DMS 273 treated with DMSO at 0.1 percent for 48 hours (cell line): ENCODE measurements around the gene LRP1B.

Experiments used
- DNase-seq: peaks from one replicate; lab custom pipeline; 2025; lab: John Stamatoyannopoulos, UW

LRP1B gene

GRCh38 chr2:141692829-141693228 is 438.0 kb downstream of the LRP1B start:
- DNase-seq, result no peak

- DNase-seq, result no peak
These were observed 454.7 kb downstream of the LRP1B start for GRCh38 chr2:141676139-141676538.

DNA sequence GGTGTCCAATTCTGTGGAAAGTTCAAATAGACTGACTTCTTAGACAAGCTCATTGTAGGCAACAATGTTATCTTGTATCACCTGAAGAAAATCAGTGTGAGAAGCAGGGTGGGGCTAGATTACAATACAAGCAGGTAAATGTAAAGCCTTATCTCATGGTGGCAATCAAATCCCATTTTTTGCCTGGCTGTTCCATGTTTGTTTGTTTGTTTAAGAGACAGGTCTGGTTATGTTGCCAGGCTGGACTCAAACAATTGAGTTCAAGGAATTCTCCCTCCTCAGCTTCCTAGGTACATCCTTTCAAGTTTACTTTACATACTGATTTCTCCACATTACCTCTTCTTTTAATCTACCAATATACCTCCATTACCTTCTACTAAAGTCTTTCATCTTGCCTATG is 464.6 kb downstream of the LRP1B start:
- no peak for DNase-seq

DNA sequence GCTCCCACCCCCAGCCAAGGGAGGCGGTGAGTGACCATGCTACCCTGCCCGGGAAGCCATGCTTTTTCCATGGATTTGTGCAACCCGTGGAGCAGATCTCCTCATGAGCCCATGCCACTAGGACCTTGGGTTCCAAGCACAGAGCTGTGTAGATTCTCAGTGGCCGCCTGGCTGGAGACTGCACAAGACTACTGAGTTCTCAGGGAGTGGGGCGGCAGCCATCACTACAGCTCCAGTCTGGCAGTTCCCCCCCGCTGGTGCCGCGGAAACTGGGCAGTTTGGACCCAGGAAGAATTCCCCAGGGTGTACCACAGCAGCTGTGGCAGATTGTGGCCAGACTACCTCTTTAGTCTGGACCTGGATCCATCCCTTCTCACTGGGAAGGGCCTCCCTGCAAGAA is 470.6 kb downstream of the LRP1B start:
- DNase-seq, result no peak

- DNase-seq, result no peak
These were observed 476.5 kb downstream of the LRP1B start for GRCh38 chr2:141654311-141654710.

DNA sequence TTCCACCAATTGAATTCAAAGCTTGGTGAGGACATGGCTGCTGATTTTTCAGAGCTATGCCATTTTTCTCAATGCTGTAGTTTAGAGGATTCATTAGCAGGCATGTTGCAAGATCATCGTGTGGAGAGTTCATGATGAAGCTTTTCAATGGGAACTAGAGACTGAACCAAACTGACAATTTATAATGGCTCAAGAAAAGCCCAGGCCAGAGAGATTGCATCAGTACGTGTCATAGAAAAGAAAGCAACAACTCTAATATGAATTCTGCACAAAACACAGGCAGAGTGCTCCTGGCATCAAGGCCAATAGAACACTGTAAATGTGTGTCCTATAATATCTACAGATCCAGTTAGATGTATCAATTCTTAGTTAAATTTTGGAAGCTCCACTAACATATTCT is 477.6 kb downstream of the LRP1B start:
- DNase-seq, result no peak

- no peak for DNase-seq
These were observed 478.5 kb downstream of the LRP1B start for GRCh38 chr2:141652308-141652707.

DNA sequence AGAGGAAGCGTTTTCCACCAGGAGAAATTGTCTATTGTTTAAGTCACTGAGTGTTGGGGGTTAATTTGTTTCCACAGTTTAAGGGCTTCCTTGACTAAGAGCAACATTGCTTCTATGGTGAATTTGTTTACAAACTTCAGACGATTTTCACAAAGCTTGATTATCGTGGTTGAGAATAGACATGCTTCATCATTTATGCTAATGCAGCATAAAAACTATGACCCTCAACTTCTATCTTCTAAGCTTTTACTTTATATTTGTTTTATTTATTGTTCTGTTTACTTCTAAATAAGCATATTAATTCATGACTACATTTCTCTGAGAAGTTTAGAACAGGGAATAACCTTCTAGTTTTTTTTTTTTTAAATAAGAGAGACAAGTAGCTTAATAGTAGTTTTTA is 483.5 kb downstream of the LRP1B start:
- no peak for DNase-seq

DNA sequence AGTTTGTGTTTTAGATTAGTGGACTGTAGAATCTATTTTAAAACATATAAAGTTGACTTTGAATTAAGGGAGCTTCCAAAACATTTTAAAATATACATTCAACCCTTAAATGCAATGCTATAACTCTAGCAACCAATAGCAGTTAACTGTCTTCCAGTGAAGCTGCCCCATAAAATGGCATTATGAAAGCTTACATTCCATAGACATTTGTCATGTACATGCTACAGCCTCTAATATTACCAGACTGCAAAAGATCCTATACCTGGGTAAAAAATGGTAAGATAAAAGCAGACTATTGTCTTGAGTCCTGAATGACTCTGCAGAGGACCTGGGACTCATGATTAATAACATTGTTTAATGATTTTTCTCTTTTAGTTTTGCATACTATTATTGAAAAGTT is 489.4 kb downstream of the LRP1B start:
- DNase-seq, result no peak

DNA sequence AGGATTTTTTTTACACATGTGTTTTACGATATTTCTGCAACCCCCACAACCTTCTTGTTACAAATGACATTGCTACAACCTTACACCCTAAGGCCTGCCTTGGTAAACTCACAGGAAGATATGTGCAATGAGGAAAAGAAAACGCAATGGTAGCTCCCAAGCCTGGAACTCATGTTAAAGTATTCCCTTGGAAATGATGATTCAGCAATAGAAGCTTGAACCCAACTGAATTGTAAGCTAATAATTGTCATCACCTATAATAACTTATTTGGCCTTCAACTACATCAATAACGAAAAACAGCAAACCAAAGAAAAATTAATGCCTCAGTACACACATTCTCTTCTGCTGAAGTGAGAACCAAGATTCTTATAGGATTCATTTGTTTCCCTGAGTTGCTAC is 491.0 kb downstream of the LRP1B start:
- DNase-seq, result no peak

GRCh38 chr2:141633132-141633531 is 497.7 kb downstream of the LRP1B start:
- no peak for DNase-seq

GRCh38 chr2:141630407-141630930 is 500.3 kb downstream of the LRP1B start:
- peak; percentile 11 for DNase-seq

DNA sequence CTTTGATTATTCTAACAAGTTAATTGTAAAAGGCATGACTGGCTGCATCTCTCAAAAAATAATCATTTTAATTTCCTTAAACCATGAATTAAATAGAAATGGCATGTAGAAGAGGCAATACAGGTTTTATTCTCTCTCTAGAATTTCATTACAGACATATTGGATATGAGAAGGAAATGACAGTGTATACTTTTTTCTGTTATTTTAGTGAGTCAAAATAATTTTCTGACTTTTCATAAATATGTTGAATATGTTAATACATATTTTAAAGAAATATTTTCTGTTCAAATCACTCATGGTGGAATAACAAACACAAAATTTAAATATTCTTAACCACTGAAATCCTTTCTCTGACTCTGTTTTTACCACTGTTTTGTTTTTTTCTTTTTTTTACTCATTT is 510.4 kb downstream of the LRP1B start:
- DNase-seq, result no peak

GRCh38 chr2:141618457-141618856 is 512.4 kb downstream of the LRP1B start:
- DNase-seq, result no peak

- no peak for DNase-seq
These were observed 518.8 kb downstream of the LRP1B start for GRCh38 chr2:141611981-141612380.

DNA sequence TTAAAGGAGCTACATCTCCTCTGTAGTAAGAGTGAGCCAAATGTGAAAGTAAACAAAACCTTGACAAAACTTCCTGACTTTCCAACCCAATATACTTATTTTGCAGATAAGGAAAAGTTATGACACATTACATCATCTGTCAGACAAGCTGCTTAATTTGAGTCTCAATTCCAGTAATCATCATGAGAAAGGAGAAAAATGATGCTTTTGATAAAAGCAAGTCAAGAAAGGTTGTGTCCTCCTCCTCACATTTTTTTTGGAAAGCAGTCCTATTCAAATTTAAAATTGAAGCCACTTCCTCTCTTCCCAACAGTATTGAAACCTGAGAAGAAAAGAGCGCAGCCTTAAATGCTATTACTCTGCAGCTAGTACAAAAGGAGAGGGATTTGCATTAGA is 519.6 kb downstream of the LRP1B start:
- DNase-seq, result no peak

DNA sequence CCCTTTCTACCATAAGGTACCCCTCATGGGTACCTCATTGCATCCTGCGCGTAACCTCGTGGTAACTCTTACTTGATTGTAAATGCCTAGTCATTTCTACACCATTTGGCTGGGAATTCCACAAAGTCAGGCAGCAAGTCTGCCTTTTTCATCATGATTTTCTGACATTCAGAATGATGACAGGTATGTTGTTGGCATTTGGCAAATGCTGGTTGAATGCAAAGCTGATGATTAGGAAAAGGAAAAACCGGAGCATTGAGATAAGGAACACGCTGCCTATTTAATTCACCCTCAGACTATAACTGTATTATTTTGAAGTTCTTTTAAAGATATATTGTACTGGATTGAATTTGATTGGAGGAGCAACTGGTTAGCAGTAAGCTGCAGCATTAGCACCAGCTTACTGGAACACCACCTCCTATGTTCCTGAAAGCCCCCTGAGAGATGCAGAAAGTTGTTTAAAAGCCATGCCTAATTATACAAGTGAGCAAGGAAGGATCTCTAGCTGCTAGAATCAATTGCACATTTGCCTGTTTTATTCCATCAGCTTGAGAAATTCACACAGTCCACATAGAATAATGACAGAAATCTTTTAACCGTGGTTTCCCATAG is 520.1 kb downstream of the LRP1B start:
- no peak for DNase-seq

GRCh38 chr2:141605163-141605562 is 525.7 kb downstream of the LRP1B start:
- DNase-seq, result no peak

DNA sequence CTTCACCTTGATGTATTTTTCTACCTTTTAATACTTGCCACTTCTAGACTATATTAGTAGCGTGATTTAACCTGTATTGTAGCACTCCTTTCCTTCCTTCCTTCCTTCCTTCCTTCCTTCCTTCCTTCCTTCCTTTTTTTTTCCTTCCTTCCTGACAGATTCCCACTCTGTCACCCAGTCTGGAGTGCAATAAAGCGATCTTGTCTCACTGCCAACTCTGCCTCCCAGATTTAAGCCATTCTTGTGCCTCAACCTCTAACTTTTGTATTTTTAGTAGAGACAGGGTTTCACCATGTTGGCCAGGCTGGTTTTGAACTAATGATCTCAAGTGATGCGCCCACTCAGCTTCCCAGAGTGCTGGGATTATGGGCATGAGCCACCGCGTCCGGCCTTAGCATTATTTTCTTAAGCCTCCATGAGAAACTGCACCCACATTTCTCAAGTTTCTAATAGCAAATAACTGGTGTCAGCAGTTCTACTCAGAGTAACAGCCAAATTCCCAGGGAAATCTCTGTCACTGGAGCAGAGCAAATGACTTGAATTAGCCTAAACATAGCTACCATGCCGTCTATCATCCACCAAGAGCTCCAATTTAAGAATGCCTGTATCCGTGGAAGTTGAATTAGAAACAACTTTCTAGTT is 529.2 kb downstream of the LRP1B start:
- no peak for DNase-seq

- DNase-seq, result no peak
These were observed 531.1 kb downstream of the LRP1B start for GRCh38 chr2:141599721-141600120.

DNA sequence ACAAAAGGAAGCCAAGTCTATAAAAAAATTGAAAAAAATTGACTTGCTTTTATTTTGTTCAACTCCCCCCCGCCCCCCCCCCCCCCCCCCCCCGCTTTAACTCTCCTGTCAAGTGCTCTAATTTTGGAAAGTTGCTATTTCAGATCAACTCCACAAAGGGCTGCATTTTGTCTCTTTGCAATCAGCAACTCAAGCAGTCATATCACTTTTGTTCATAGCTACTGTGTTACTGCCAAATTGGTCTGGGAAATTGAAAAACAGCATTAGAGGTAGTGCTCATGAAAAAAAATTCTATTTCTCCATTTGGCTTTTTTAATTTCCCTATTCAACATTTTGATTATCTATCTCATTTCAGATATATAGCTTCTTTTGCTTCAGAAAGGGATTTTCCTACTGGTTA is 531.8 kb downstream of the LRP1B start:
- DNase-seq, result no peak

GRCh38 chr2:141595316-141595920 is 535.4 kb downstream of the LRP1B start:
- peak; percentile 2 for DNase-seq

DNA sequence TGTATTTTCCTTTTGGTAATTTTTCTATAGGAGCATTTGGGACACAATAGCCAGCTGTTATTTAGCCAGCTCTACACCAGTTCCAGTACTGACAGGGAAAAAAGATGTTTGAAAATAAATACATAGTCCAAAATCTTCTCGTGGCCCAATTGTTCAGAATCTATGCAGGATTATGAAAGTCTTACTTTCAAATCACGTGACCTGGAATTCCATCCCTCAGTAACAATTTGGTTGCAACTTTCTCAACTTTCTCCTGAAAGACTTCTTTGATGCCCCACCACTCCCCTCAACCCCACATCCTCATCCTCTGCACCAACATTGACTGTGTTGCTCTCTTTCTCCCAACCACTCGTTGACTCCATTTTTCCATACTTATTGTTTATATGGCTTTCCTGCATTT is 539.0 kb downstream of the LRP1B start:
- DNase-seq, result no peak

- no peak for DNase-seq
These were observed 540.2 kb downstream of the LRP1B start for GRCh38 chr2:141590620-141591019.
